22Rv1 (cell line): ENCODE results near the gene TSPAN7.

Experiments
- CTCF ChIP-seq: fragments of 450-650 bp; IDR thresholded peaks from 2 replicates; pipeline ENCODE4 v1.5.1; 2017; ENCODE audit warnings: mild to moderate bottlenecking
- ZFX ChIP-seq: fragments of 450-650 bp; IDR thresholded peaks from 2 replicates; pipeline ENCODE4 v1.6.1; 2017; ENCODE audit warnings: antibody characterized with exemption, borderline replicate concordance

GRCh38 chrX:38610849-38611248, 49.5 kb downstream of the TSPAN7 start:
- TF ChIP-seq CTCF (no peak), ZFX (no peak)
